ENCODE data around the gene LILRA5.

DNA sequence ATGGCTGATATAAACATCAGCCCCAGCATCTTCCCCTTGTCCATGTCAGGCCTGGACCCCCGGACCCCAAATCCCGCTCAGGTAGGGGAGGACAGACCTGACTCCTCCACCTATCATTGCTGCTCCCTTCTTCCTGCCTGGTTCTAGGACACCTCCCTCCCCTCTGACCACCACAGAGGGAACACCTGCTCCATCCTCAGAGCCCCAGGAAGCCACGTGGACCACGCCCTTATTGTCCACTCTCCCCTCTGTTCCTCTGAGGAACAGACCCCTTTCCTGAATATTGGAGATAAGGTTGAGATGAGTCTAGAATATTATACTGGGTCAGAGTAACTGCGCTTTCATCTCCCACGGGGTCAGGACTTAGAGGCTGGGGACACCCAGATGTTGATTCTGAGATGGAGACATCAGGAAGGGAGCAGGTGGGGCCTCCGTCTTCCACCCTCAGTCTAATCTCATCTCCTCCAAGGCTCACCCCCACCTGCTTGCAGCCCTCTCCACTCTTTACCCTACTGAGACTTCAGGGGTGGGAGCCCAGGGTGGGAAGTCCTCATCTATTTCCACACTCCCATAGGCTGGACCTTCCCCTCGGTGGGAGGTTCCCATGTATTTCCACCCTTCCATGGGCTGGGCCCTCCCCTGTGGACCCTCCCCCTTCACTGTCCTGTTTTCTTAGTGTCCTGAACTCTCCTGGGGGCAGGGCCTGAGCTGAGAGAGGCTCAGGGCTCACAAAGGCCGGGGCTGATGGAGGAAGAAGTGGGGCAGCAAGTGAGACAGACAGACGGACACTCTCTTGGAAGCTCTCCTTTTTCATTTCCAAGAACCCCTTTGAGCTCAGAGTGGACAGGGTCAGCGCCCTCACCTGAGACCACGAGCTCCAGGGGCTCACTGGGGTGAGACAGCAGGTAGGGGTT lies 23.3 kb upstream of the LILRA5 start:
- TF ChIP-seq, protein P1, sequence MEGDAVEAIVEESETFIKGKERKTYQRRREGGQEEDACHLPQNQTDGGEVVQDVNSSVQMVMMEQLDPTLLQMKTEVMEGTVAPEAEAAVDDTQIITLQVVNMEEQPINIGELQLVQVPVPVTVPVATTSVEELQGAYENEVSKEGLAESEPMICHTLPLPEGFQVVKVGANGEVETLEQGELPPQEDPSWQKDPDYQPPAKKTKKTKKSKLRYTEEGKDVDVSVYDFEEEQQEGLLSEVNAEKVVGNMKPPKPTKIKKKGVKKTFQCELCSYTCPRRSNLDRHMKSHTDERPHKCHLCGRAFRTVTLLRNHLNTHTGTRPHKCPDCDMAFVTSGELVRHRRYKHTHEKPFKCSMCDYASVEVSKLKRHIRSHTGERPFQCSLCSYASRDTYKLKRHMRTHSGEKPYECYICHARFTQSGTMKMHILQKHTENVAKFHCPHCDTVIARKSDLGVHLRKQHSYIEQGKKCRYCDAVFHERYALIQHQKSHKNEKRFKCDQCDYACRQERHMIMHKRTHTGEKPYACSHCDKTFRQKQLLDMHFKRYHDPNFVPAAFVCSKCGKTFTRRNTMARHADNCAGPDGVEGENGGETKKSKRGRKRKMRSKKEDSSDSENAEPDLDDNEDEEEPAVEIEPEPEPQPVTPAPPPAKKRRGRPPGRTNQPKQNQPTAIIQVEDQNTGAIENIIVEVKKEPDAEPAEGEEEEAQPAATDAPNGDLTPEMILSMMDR (IDR thresholded peaks at IDR 0.05), result no peak
- TF ChIP-seq POLR2AphosphoS5 (IDR thresholded peaks at IDR 0.05) (no peak), POLR2A (IDR thresholded peaks at IDR 0.05) (no peak), EP300 (IDR thresholded peaks at IDR 0.05) (no peak)
